Non-pigmented ciliary epithelial cell (primary cell): ENCODE measurements around the gene OSBPL1A.

Source experiments
- DNase-seq: peaks from one replicate; pipeline ENCODE4 v3.0.0-alpha.2; 2010; ENCODE audit warnings: low read depth

OSBPL1A gene

DNA sequence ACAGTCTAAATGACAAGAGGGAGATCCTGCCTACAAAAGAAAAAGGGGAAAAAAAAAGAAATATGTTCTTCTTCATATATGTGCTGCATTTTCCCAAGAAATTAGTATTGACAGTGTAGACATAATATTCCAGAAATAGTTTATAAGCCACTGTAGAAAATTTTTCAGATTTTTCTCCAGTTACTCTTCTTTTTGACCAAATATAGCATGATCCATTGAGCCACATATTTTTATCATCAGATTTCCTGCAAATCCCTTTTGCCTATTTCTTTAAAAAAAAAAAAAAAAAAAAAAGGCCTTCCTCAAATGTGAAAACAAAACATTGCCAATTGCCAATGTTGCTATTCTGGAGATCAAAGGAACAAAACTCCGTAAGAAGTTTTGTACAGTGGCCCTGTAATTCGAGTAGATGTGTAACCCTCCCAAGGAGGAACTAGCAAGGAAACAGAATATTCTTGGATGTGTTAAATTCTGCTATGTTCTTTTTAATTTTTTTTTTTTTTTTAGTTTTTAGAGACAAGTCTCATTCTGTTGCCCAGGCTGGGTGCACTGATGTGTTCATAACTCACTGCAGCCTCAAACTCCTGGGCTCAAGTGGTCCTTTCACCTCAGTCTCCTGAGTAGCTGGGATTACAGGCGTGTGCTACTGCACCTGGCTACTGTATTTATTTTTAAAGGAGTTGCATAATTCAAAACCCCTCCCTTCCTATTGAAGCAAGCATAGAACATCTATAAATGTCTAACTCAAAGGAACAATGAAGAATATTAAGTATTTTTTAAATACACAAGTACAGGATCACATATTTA is 271.3 kb downstream of the OSBPL1A start:
- DNase-seq, result no peak

DNA sequence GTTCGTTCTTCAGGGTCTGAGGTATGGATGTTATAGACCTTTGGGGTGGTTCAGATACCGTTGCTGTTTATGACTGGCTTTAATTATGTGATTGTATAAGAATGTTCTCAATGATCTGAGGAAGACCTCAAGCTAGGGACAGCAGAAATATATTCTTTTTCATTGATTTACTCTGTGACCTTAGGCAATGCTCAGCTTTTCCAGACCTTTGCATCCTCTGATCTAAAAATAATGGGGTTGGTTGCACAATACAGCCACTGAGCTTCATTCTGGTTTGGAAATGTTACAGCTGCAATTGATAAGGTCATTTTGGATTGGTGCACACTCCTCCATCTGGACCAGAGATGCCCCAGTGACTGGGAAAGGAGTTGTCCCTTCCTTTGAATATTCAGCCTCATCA is 276.0 kb downstream of the OSBPL1A start:
- DNase-seq, result no peak

DNA sequence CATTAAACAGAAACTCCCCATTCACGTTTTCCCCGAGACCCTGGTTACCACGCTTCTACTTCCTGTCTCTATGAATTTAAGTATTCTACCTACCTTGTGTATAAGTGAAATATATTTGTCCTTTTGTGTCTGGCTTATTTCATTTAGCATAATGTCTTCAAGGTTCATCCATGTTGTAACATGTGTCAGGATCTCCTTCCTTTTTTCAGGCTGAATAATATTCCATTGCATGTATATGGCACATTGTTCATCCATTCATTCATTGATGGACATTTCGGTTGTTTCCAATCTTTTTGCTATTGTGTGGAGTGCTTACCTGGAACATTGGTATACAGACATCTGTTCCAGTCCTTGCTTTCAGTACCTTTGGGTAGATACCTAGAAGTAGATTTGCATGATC is 276.9 kb downstream of the OSBPL1A start:
- DNase-seq, result no peak

- DNase-seq, result no peak
Observed at GRCh38 chr18:24118750-24119577, 278.7 kb downstream of the OSBPL1A start.

- no peak for DNase-seq
Observed at GRCh38 chr18:24115628-24116027, 282.0 kb downstream of the OSBPL1A start.

GRCh38 chr18:24114924-24115549 is 282.6 kb downstream of the OSBPL1A start:
- DNase-seq, result no peak

DNA sequence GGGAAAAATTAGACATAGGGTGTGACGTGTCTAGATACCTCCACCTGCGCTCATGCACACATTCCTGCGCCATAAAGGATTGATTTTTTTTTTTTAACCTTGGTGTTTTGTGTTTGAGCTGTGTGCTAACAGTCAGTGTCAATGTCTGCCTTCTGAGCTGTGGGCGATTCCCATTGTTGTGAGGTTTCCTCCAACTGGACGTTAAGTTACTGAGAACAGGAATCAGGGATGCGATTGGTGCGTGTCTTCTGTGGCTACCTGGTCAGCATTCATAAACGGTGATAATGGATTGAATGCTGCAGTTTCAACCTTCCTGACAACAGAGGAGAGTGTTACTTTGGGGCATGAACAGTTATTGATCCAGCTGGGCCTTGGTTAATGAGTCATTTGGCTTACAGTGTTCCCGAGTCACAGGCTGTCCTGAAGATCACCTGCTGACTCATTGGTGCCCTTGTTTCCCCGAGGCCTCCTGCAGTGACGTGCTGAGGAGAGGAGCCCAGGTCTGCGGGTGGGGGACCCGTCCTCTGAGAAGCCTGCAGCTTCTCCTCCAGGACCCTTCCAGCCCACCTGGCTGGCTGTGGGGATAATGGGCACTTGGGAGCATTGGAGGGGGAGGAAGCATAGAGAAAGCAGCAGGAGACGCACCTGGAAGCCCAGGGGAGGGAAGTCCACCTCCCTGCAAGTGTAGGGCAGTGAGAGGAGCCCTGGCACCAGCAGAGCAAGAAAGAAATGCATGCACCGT is 284.6 kb downstream of the OSBPL1A start:
- DNase-seq, result no peak

DNA sequence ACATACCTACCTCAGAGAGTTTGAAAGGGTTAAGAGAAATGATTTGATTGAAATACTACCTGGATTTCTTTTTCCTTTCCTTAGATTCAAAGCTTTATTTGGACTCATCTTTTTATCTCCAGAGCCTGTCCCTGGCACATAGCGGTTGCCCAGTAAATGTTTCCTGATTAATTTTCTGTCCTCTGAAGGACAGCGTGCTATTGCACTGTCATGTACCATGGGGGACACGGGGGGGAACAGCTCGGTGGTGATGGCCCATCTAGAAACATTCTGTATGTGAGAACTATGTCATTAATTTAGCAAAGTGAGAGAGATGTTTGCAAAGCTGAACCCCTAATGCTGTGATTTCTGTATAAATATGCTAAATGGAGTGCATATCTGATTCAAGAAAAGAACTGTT is 285.2 kb downstream of the OSBPL1A start:
- DNase-seq, result no peak
